Transverse colon (tissue), 4 donors: Measurements from ENCODE around the gene C2orf92. TPM values are rescaled to one million over a fixed set of nuclear protein-coding genes. Genes with fewer than 3 reads are reported as not detected.
A peak's percentile ranks its signal among the peaks of the same experiment; 100 is the strongest.

ENCODE experiments used
- DNase-seq: peaks from one replicate; pipeline ENCODE4 v3.0.0-alpha.2; 2019
- H3K27ac ChIP-seq, 4 donors: fragments of 200-600 bp; sonication (generic); 2 replicates each; pipeline ENCODE4 v1.5.1; 2016 to 2018; ENCODE audit warnings: inconsistent platforms in 4 of 4
- H3K27me3 ChIP-seq: fragments of 200-600 bp; sonication (generic); 2 replicates; pipeline ENCODE4 v1.5.1; 2017; ENCODE audit warnings: inconsistent platforms
- H3K36me3 ChIP-seq, 4 donors: fragments of 200-600 bp; sonication (generic); 2 replicates each; pipeline ENCODE4 v1.5.1; 2017 to 2019; ENCODE audit warnings: inconsistent platforms in 4 of 4
- H3K4me1 ChIP-seq, 4 donors: fragments of 200-600 bp; sonication (generic); 2 replicates each; pipeline ENCODE4 v1.5.1; 2017 to 2020; ENCODE audit warnings: inconsistent platforms in 4 of 4
- H3K4me3 ChIP-seq, 4 donors: fragments of 200-600 bp; sonication (generic); 1 replicate in 1 of 4; 2 replicates in 3 of 4; pipeline versions ENCODE4 v1.5.1 to v1.6.1; 2017 to 2019; ENCODE audit warnings: inconsistent platforms in 4 of 4
- H3K9me3 ChIP-seq, 2 donors: fragments of 200-600 bp; sonication (generic); 2 replicates each; pipeline ENCODE4 v1.5.1; 2017 to 2019; ENCODE audit warnings: inconsistent platforms in 2 of 2
- CTCF ChIP-seq, 5 experiments: fragments of 200-600 bp in 3 of 5; fragments of 450-650 bp in 2 of 5; sonication (generic) in 3 of 5; IDR thresholded peaks; 1 replicate in 2 of 5; 2 replicates in 3 of 5; pipeline ENCODE4 v1.5.1; 2016 to 2017; ENCODE audit warnings: antibody characterized with exemption in 5 of 5, inconsistent platforms in 3 of 5, mild to moderate bottlenecking in 2 of 5, moderate library complexity in 1 of 5
- EP300 ChIP-seq: sonication (generic); formaldehyde crosslinking; IDR thresholded peaks from one replicate; pipeline ENCODE4 v1.6.1; 2017; ENCODE audit warnings: antibody characterized with exemption, low read depth
- POLR2A ChIP-seq: fragments of 450-650 bp; IDR thresholded peaks from one replicate; pipeline ENCODE4 v1.6.1; 2016; ENCODE audit warnings: antibody characterized with exemption, mild to moderate bottlenecking, moderate library complexity
- POLR2AphosphoS5 ChIP-seq, 3 donors: sonication (generic); formaldehyde crosslinking; IDR thresholded peaks; one replicate each; pipeline ENCODE4 v1.6.1; 2016; ENCODE audit warnings: antibody characterized with exemption in 3 of 3
- WGBS, 2 donors: methylation state at CpG; one replicate each; pipeline ENCODE4 v1.1.5; 2018; ENCODE audit warnings: low coverage in 1 of 2; 5-methylcytosine and 5-hydroxymethylcytosine counted together
- in situ Hi-C, 4 donors: fragments of 200-750 bp; cut with MboI; loops; one replicate each; pipeline versions ENCODE4 v1.15.0 to v1.15.1; 2017; ENCODE audit warnings: low sequenced_read_pairs in 3 of 4, low pct_ligation_motif_present in 1 of 4, low pct_unique_long_range_greater_than_20kb in 1 of 4
- intact Hi-C: fragments of 100-400 bp; cut with DNase I; formaldehyde crosslinking; loops from one replicate; pipeline ENCODE4 v1.15.1; 2023; ENCODE audit warnings: low total_unique reads
- total RNA-seq, 4 donors: library from RNA; depleted of rRNA; stranded (reverse); fragments of >200 nt; gene quantifications; one replicate each; pipeline ENCODE4 v1.1.0, GENCODE V29; 2016

The C2orf92 gene
- total RNA-seq, 4 donors from 2014 or later: 13.8 to 27.3 (median 17.9) TPM

DNA sequence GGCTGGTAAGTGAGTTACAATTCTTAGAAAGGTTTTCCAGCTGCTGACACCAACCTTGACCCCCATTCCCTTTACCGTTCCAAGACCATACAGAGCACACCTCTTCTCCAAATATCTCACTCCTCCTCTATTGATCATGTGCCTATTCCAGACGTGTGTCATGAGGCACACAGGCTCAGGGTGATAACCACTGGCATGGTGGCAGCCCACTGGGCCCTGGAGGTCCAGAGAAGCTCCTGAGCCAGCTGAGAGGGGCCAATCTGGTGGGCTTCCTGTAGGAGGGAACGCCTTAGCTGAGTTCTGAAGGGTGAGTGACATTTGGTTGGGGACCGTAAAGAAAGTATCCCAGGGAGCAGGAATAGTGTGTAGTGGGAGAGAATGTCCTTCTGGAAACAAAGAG is 72.2 kb downstream of the C2orf92 start:
- no peak overlapping the region for H3K27ac ChIP-seq
- no peaks in the 10 kb centered on the region for H3K9me3 ChIP-seq
- no peak overlapping the region for H3K4me3 ChIP-seq
- in situ Hi-C loops: no loop called here
- no peaks in the 10 kb centered on the region for H3K27me3 ChIP-seq
- intact Hi-C loops: no loop called here
- DNase-seq: no peak
- TF ChIP-seq EP300 (no peak), POLR2A (no peak), CTCF (IDR thresholded peaks at IDR 0.05) (no peak), POLR2AphosphoS5 (IDR thresholded peaks at IDR 0.05) (no peak)
- H3K36me3 ChIP-seq: no peaks in the 10 kb centered on the region
- H3K4me1 ChIP-seq: peaks cover 0 to 17% (median 7%) of the 10 kb centered on the region in 4 donors
- 73 to 83% methylated on average over 3 to 4 of the region's 4 CpGs for WGBS, 2 donors

GRCh38 chr2:97742381-97742847 is 72.9 kb downstream of the C2orf92 start:
- H3K4me1 ChIP-seq: peaks cover 0 to 21% (median 7%) of the 10 kb centered on the region in 4 donors
- H3K36me3 ChIP-seq: no peaks in the 10 kb centered on the region
- no peaks in the 10 kb centered on the region for H3K9me3 ChIP-seq
- WGBS, 2 donors: 52 to 73% methylated on average over 3 to 4 of the region's 4 CpGs
- DNase-seq: no peak
- in situ Hi-C loops: no loop called here
- TF ChIP-seq POLR2A (no peak), CTCF (IDR thresholded peaks at IDR 0.05) (no peak), EP300 (no peak), POLR2AphosphoS5 (IDR thresholded peaks at IDR 0.05) (no peak)
- H3K27ac ChIP-seq: no peak overlapping the region
- intact Hi-C loops: no loop called here
- H3K27me3 ChIP-seq: no peaks in the 10 kb centered on the region
- no peak overlapping the region for H3K4me3 ChIP-seq

GRCh38 chr2:97743913-97744312 is 74.4 kb downstream of the C2orf92 start:
- no peak for TF ChIP-seq POLR2A
- TF ChIP-seq POLR2AphosphoS5 (IDR thresholded peaks at IDR 0.05): no peak
- TF ChIP-seq EP300: no peak
- no peak for DNase-seq
- no peaks in the 10 kb centered on the region for H3K9me3 ChIP-seq
- no peak overlapping the region for H3K4me3 ChIP-seq
- no peaks in the 10 kb centered on the region for H3K36me3 ChIP-seq
- H3K27me3 ChIP-seq: no peaks in the 10 kb centered on the region
- WGBS, 2 donors: 96% methylated on average over 6 of the region's 6 CpGs; no CpG with 5 or more reads in 1 of the 2 donors
- in situ Hi-C loops: no loop called here
- H3K27ac ChIP-seq: no peak overlapping the region
- peaks cover 0 to 21% (median 7%) of the 10 kb centered on the region in 4 donors for H3K4me1 ChIP-seq
- intact Hi-C loops: no loop called here

GRCh38 chr2:97745474-97746174 is 76.1 kb downstream of the C2orf92 start:
- WGBS, 2 donors: 31 to 34% methylated on average over 8 to 10 of the region's 10 CpGs
- peaks cover 0 to 3% (median 0%) of the 10 kb centered on the region in 4 donors for H3K36me3 ChIP-seq
- in situ Hi-C loops: no loop called here
- no peak for TF ChIP-seq CTCF (IDR thresholded peaks at IDR 0.05)
- peak in 2 of 3 donors; percentile 48 to 54 for TF ChIP-seq POLR2AphosphoS5 (IDR thresholded peaks at IDR 0.05)
- no peak overlapping the region for H3K4me3 ChIP-seq
- DNase-seq: no peak
- intact Hi-C loops: no loop called here
- H3K4me1 ChIP-seq: peaks cover 0 to 20% (median 7%) of the 10 kb centered on the region in 4 donors
- H3K27ac ChIP-seq: peak overlapping the region in 2 of 4 donors; percentile 3 to 5
- H3K27me3 ChIP-seq: no peaks in the 10 kb centered on the region
- H3K9me3 ChIP-seq: no peaks in the 10 kb centered on the region
